Measurements from ENCODE around the gene CAPNS1.

- TF ChIP-seq SP1 (CRISPR knock-in tag; IDR thresholded peaks at IDR 0.05) (no peak), MXI1 (IDR thresholded peaks at IDR 0.05; ENCODE audit: low read depth, low read length) (no peak; the same call in 1 of the 2 replicates), EP300 (IDR thresholded peaks at IDR 0.05; ENCODE audit: low read length) (no peak), POLR2A (conservative IDR thresholded peaks at IDR 0.05) (0 out of 2 replicates have a peak, but pooled peaks have one; percentile 16), ZBTB7A (IDR thresholded peaks at IDR 0.05; ENCODE audit: borderline replicate concordance, control insufficient read depth, low read depth, low read length) (peak; percentile 30; the same call in 1 of the 2 replicates), CHD2 (IDR thresholded peaks at IDR 0.05; ENCODE audit: low read depth, low read length) (no peak), BACH1 (tag; IDR thresholded peaks at IDR 0.05) (no peak), DACH1 (IDR thresholded peaks at IDR 0.05; ENCODE audit: partially characterized antibody) (no peak), REST (IDR thresholded peaks at IDR 0.05; ENCODE audit: borderline replicate concordance) (peak; percentile 7; the same call in 1 of the 2 replicates), REST (CRISPR knock-in tag; IDR thresholded peaks at IDR 0.05; ENCODE audit: low read depth) (no peak), KLF10 (CRISPR knock-in tag; IDR thresholded peaks at IDR 0.05) (no peak), NR2C2 (CRISPR knock-in tag; IDR thresholded peaks at IDR 0.05) (no peak), NR2C2 (tag; IDR thresholded peaks at IDR 0.05) (no peak), MAZ (CRISPR knock-in tag; conservative IDR thresholded peaks at IDR 0.05 in 1 of 2, IDR thresholded peaks at IDR 0.05 in 1 of 2) (no peak)
These were observed 24.2 kb upstream of the CAPNS1 start, which contains the start of gene TBCB for GRCh38 chr19:36115453-36116343.

All from K562 (cell line).